H1 (cell line): ENCODE measurements around the gene CELF4. TPM values are rescaled to one million over a fixed set of nuclear protein-coding genes. Genes with fewer than 3 reads are reported as not detected.

Source experiments
- CBX5 ChIP-seq: fragments of 300-800, 300-1000 bp; sonication (generic); IDR thresholded peaks from 2 replicates; pipeline ENCODE4 v1.7.1; 2016; ENCODE audit warnings: antibody characterized with exemption, low read length, low read depth
- POLR2AphosphoS5 ChIP-seq: IDR thresholded peaks from 2 replicates; pipeline ENCODE4 v1.6.1; 2011; ENCODE audit warnings: low read depth, low read length
- SIN3A ChIP-seq, 2 experiments: IDR thresholded peaks in 1 of 2; conservative IDR thresholded peaks in 1 of 2; 2 replicates each; pipeline ENCODE4 v1.6.1; 2011 to 2012; ENCODE audit warnings: low read length in 2 of 2, improper control_type of control experiment in 1 of 2, low read depth in 1 of 2, mild to moderate bottlenecking in 1 of 2
- polyA plus RNA-seq, 7 experiments: library from polyadenylated mRNA; depleted of rRNA in 3 of 7; stranded (reverse) in 5 of 7; unstranded in 2 of 7; fragments of >200 nt in 5 of 7; fragments of 200-250 nt in 2 of 7; gene quantifications; 1 replicate in 5 of 7; 2 replicates in 1 of 7; 4 replicates in 1 of 7; pipeline versions ENCODE4 v1.2.1 to v1.2.3, GENCODE V29; 2011 to 2013; ENCODE audit warnings: missing spikeins in 2 of 7, mixed read lengths in 2 of 7
- total RNA-seq: library from RNA; stranded (reverse); fragmentation: NEBNext Ultra II Directional; extraction: Animal tissue kit (Norgen Biotek cat#: 25700); gene quantifications from 2 replicates; pipeline ENCODE4 v1.2.1, GENCODE V29; 2021

CELF4 gene
- total and polyA plus RNA-seq, 2 of the 8 experiments (the other 6 are each of a cell fraction or from before 2014, with no cell fraction given), result 1.6 to 3.4 TPM

DNA sequence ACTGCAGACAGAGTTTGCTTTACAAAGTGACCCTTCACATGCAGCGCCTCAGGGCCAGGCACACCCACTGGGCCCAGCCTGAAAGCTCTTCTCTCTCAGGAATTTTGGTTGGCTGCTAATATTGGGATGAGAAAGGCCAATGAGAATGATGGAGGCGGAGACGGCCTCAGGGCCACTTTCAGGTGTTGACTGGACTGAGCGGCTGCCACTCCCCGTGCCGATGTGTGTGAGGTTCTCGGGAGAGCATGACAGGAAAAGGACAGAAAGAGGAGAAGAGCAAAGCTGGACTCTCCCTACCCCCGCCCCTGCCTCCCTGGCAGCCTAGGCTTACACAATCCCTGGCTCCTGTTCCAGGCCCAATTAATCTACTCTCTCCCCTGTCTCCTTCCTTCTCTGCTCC is 155.7 kb downstream of the CELF4 start (continued):
- TF ChIP-seq SIN3A (conservative IDR thresholded peaks at IDR 0.05 in 1 of 2, IDR thresholded peaks at IDR 0.05 in 1 of 2; ENCODE audit: low read depth in 1 of 2, low read length in 2 of 2) (no peak), POLR2AphosphoS5 (no peak), CBX5 (no peak)
